ENCODE results near the gene ANKRD24. TPM values are rescaled to one million over a fixed set of nuclear protein-coding genes. Genes with fewer than 3 reads are reported as not detected.

Gene ANKRD24
- total and polyA plus RNA-seq, 9 donors, result 0.45 to 1.3 (median 1.2) TPM

DNA sequence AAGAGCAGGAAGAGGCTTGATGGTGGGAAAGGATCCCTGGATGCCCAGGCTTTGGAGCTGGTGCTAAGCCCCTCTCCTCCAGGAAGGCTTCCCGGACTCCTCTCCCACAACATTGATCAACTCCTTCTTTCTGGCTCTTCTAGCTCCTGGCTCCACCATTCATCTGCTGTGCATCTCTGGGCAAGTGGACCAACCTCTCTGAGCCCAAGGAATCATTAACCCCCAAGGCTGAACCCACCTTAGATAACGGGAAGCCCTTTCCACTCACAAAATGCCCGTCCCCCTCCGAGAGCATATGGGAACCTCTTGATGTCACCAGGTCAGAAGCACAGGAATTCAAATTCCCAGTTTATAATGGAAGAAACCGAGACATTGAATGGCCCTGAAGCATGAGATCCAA lies 5.3 kb upstream of the ANKRD24 start:
- intact Hi-C loops (cut with DNase I), result no loop called here
- peaks cover 5% of the 10 kb centered on the region for H3K4me1 ChIP-seq (ENCODE audit: insufficient read depth)
- TF ChIP-seq EP300 (IDR thresholded peaks at IDR 0.05) (no peak), POLR2A (IDR thresholded peaks at IDR 0.05) (no peak)
- TF ChIP-seq, protein P1, sequence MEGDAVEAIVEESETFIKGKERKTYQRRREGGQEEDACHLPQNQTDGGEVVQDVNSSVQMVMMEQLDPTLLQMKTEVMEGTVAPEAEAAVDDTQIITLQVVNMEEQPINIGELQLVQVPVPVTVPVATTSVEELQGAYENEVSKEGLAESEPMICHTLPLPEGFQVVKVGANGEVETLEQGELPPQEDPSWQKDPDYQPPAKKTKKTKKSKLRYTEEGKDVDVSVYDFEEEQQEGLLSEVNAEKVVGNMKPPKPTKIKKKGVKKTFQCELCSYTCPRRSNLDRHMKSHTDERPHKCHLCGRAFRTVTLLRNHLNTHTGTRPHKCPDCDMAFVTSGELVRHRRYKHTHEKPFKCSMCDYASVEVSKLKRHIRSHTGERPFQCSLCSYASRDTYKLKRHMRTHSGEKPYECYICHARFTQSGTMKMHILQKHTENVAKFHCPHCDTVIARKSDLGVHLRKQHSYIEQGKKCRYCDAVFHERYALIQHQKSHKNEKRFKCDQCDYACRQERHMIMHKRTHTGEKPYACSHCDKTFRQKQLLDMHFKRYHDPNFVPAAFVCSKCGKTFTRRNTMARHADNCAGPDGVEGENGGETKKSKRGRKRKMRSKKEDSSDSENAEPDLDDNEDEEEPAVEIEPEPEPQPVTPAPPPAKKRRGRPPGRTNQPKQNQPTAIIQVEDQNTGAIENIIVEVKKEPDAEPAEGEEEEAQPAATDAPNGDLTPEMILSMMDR (IDR thresholded peaks at IDR 0.05), result no peak
- no peaks in the 10 kb centered on the region for H3K27me3 ChIP-seq
- 94 to 97% (median 96%) methylated on average over 5 of the region's 5 CpGs for WGBS, 3 donors
- no peak for DNase-seq
- H3K27ac ChIP-seq, result no peak overlapping the region
- H3K9me3 ChIP-seq, result no peaks in the 10 kb centered on the region
- H3K4me3 ChIP-seq, result no peak overlapping the region
- no peaks in the 10 kb centered on the region for H3K36me3 ChIP-seq

DNA sequence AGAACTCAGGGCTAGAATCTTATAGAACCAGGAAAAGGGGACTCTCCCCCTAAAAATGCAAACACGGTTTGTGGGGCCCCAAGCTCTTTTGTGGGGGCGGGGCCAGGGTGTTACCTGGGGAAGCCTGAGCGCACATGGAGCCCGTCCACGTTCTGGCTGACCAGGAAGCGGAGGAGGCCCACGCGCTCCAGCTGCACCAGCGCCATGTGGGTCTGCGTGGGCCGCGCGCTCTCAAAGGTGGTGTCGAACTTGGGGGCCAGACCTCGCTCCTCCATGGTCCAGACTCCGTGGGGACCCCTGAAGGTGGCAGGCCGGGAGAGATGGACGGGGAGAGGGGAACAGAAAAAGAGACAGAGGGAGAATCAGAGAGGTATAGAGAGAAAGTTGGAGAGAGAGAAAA lies 3.5 kb upstream of the ANKRD24 start:
- intact Hi-C loops (cut with DNase I), result no loop called here
- Histone ChIP-seq H3K9me3 (no peaks in the 10 kb centered on the region), H3K27me3 (no peaks in the 10 kb centered on the region), H3K36me3 (no peaks in the 10 kb centered on the region), H3K4me1 (ENCODE audit: insufficient read depth) (peaks cover 9% of the 10 kb centered on the region), H3K4me3 (no peak overlapping the region), H3K27ac (no peak overlapping the region)
- 83 to 86% (median 85%) methylated on average over 18 of the region's 18 CpGs for WGBS, 3 donors
- TF ChIP-seq EP300 (IDR thresholded peaks at IDR 0.05) (no peak), POLR2A (IDR thresholded peaks at IDR 0.05) (no peak)
- TF ChIP-seq, protein P1 (IDR thresholded peaks at IDR 0.05), result no peak
- no peak for DNase-seq

DNA sequence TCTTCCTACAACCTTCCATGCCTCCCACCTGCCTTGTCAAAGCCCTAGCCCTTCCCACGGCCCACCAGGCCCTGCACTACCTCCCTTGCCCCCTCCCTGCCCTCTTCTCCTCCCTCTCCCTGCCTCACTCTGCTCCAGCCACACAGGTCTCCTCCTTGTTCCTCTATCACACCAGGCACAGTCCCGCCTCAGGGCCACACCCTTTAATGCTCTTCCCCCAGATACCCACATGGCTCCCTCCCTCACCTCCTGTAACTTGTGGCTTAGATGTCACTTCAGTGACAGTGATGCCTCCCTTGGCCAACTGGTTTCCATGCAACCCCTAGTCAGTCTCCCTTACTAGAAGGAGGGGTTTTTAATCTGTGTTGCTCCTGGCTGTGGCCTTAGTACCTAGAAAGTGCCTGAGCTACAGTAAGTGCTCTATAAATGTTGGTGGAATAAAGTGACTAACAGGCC lies 1.4 kb upstream of the ANKRD24 start:
- Histone ChIP-seq H3K4me1 (ENCODE audit: insufficient read depth) (peaks cover 9% of the 10 kb centered on the region), H3K9me3 (no peaks in the 10 kb centered on the region), H3K27ac (no peak overlapping the region), H3K27me3 (no peaks in the 10 kb centered on the region), H3K4me3 (no peak overlapping the region), H3K36me3 (no peaks in the 10 kb centered on the region)
- DNase-seq, result no peak
- TF ChIP-seq, protein P1 (IDR thresholded peaks at IDR 0.05), result no peak
- TF ChIP-seq POLR2A (IDR thresholded peaks at IDR 0.05) (no peak), EP300 (IDR thresholded peaks at IDR 0.05) (no peak)
- 71 to 77% (median 72%) methylated on average over 2 of the region's 2 CpGs for WGBS, 3 donors
- intact Hi-C loops (cut with DNase I), result no loop called here

DNA sequence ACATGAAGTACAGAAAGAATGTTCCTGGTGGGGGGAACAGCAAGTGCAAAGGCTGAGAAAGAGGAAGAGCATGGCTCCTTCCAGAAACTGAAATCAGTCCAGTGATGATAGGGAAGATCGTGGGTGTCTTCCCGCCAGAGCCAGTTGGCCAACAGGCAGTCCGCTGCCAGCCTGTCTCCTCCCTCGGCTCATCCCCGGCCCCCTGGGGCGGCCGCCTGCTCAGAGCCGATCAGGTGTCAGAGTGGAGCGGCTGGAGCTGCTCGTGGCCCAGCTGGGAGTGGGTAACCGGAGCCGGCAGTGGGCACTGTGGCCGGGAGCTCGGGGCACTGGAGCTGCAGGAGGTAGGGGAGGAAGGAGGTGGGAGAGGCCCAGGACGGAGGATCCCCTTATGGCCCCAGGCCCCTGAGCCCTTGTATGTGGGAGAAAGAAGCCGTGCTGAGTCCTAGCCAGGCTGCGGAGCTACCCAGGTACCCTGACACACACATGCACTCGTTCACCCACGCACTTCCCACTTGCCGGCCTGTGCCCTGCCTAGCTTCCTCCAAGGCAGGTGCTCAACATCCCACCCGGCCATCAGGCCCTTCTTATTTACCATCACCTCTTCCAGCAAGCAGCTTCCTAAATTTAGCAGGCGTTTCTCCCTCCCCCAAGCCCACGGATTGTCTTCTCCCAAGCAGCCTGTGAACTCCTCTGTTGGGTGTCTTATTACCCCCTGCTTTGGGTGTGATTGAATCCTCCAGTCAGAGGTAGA lies 1.7 kb downstream of the ANKRD24 start:
- intact Hi-C loops (cut with DNase I), result no loop called here
- Histone ChIP-seq H3K27me3 (no peaks in the 10 kb centered on the region), H3K4me3 (no peak overlapping the region), H3K9me3 (no peaks in the 10 kb centered on the region), H3K36me3 (no peaks in the 10 kb centered on the region), H3K4me1 (ENCODE audit: insufficient read depth) (peaks cover 9% of the 10 kb centered on the region), H3K27ac (no peak overlapping the region)
- TF ChIP-seq, protein P1 (IDR thresholded peaks at IDR 0.05), result no peak
- TF ChIP-seq POLR2A (IDR thresholded peaks at IDR 0.05), result no peak
- TF ChIP-seq EP300 (IDR thresholded peaks at IDR 0.05), result no peak
- DNase-seq, result no peak
- 27 to 33% (median 27%) methylated on average over 23 of the region's 23 CpGs for WGBS, 3 donors

Measured in ovary (tissue), 9 donors.